ENCODE data around the gene AGFG1.
A peak's percentile ranks its signal among the peaks of the same experiment; 100 is the strongest.

Gene AGFG1, protein sequence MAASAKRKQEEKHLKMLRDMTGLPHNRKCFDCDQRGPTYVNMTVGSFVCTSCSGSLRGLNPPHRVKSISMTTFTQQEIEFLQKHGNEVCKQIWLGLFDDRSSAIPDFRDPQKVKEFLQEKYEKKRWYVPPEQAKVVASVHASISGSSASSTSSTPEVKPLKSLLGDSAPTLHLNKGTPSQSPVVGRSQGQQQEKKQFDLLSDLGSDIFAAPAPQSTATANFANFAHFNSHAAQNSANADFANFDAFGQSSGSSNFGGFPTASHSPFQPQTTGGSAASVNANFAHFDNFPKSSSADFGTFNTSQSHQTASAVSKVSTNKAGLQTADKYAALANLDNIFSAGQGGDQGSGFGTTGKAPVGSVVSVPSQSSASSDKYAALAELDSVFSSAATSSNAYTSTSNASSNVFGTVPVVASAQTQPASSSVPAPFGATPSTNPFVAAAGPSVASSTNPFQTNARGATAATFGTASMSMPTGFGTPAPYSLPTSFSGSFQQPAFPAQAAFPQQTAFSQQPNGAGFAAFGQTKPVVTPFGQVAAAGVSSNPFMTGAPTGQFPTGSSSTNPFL

DNA sequence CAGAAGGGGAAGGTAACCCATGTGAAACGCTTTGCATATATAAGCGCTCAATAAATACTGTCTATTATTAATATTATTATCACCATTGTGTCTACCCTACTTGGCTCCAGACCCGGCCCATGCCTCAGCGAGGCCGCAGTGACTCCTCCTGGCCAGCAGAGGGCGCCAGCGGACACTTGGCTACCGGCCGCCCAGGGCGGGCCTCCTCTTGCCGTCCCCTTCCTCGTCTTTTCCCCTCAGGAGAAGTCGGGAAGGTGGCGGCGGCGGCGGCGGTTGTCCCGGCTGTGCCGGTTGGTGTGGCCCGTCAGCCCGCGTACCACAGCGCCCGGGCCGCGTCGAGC lies at the start of gene AGFG1:
AGFG1 (plus strand) TSS at position 233 of the 341 bp plus-strand sequence. CDS start 266 bp downstream, outside the sequence.
- peak; percentile 51 for DNase-seq (ENCODE audit: low read depth)

DNA sequence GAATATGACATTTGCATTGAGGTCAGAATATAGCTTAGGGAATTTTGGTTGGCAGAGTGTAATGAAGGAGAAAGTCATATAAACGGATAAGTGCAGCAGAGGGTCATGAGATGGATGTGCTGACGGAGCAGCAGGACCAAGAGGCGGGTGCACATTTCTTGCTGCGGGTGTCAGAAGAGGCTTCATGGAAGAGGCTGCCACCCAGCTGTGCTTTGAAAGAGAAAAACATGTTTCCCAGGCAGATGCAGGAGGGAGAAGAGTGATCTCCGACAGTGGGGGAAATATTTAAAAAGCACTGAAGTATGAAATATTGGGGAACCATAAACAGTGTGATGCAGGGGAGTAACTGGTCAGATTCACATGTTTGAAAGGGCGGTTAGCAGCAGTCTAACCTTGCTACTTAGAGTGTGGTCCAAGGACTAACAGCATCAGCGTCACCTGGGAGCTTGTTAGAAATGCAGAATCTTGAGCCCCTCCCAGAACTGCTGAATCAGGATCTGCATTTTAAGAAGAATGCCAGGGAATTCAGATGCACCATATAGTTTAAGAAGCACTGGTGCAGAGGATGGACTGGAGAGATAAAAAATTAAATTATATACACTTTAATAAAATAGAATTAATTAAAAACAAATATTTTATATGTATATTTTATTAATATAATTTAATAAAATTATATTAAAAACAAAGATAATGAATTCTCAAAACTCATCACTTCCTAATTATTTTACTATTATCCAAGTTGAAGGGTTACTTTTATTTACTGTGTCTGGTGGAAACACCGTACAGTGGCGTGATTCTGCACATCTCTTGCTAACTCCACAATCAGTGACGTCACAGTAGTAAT lies 48.1 kb upstream of the AGFG1 start:
- no peak for DNase-seq (ENCODE audit: low read depth)

DNA sequence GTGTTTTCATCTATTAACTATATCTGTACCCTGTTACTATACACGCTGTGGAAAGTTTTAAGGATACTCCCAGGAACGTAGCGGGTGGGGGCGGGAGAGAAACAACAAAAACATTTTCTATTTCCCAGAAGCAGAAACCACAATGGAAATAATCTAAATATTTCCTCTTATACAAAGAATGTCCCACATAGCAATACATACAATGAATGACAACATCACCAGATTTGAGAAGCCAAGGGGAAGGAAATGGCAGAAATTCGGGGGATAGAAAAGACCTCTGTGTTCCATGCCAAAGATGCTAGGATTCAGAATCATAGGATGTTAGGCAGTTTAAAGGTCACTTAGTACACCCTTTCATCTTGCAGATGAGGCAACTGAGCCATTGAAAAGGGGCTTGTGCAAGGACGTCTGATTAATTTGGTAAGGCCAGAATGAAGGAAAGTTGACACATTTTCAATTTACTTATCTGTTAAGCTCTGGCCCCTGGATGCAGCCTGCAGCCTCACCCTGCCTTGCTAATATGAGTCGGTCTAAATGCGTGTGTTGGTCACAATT lies 43.1 kb upstream of the AGFG1 start:
- no peak for DNase-seq (ENCODE audit: low read depth)

DNA sequence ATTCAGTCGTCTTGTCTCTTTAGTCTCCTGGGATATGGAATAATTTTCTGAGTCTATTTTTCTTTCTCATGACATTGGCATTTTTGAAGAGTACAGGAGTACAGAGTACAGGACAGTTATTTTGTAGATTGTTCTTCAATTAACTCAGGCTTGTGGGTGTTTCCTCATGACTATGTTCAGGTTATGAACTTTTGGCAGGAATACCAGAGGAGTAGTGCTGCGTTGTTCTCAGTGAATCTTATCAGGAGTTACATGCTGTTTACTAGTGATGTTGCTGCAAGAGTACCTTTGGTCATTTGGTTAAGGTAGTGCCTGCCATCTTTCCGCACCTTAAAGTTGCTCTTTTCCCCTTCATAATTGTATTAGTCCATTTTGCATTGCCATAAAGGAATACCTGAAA lies 41.3 kb upstream of the AGFG1 start:
- DNase-seq (ENCODE audit: low read depth): no peak

DNA sequence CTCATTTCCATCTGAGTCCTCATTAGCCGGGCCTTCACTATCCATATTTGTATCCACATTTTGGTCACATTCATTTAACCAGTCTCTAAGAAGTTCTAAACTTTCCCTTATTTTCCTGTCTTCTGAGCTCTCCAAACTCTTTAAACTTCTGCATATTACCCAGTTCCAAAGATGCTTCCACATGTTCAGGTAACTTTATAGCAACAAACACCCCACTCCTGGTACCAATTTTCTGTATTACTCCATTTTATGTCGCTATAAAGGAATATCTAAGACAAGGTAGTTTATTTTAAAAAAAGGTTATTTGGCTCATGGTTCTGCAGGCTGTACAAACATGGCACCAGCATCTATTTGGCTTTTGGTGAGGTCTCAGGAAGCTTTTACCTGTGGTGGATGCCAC lies 38.8 kb upstream of the AGFG1 start:
- DNase-seq (ENCODE audit: low read depth): no peak

DNA sequence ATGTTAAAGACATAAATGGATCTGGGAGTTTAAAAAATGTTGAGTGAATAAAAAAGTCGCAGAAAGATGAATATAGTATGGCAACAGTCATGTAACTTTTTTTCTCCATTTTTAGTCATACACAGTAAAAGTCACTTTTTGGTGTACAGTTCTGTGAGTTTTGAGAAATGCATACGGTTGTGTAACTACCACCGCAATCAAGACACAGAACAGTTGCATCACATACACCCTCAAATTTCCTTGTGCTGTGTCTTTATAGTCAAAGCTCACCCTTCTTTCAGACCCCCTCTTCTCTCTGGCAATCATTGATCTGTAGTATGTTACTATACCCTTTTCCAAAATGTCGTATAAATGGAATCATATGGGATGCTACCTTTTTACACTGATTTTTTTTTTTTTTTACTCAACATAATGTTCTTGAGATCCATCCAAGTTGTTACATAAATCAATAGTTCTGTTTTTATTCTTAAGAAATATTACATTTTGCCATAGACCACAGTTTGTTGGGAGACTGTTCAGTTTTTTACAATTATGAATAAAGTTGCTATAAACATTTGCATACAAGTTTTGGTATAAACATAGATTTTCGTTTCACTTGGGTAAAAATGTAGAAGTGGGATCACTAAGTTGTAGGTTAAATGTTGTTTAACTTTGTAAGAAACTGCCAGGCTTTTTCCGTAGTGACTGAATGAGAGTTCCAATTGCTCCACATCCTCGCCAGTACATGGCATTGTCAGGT lies 35.4 kb upstream of the AGFG1 start:
- DNase-seq (ENCODE audit: low read depth): no peak

DNA sequence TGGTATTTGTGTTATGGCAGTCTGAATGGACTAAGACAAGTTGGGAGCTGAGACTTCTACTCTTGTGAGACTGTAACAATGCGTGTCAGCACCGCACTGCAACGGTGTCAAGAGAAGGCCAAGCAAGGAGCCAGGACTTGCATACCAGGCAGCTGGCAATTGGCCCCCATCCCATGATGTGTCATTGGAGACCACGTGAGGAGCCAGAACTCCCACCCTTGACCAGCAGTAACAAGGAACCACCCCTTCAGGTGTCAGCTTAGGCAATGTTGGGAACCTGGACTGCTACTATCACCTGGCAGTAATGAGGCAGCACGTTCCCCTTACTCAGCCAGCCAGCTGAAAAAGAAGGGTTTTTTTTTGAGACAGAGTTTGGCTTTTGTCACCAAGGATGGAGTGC lies 32.7 kb upstream of the AGFG1 start:
- DNase-seq (ENCODE audit: low read depth): no peak

DNA sequence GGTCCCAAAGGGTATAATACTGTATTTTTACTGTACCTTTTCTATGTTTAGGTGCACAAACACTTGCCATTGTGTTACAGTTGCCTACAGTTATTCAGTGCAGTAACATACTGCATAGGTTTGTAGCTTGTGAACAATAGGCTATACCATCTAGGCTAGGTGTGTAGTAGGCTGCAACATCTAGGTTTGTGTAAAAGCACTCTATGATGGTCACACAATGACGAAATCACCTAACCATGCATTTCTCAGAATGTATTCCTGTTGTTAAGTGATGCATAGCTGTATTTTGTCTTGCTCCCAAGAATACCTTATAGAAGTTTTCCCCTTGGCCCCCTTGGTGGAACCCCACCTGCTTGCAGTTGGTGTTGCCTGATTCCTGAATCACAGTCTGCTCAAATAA lies 29.3 kb upstream of the AGFG1 start:
- DNase-seq (ENCODE audit: low read depth): no peak

DNA sequence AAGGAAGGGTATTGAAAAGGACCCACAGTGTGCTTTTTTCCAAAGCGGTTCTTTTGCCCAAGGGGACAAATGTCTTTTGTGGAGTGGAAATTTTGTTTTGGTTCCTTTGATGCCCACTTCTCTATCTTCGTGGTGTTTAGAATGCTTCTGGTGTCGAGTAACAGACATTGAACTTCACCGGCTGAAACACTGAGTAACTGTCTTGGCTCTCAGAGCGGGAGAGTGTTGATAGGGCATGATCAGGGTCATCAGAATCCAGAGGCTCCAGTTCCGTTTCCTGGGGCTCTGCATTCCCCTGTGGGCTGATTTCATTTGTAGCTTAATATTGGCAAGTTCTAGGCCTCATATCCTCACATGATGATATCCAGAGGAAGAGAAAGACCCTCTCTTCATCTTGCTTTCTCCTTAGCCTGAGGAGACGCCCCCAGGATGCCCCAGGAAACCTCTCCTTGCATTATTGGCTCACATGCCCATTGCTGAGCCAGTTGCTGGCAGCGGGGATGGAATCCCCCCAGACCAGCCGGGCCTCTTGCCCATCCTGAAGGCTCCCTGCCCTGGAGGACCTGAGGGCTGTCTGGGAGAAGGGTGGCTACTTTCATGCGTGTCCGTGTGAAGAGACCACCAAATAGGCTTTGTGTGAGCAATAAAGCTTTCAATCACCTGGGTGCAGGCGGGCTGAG lies 27.9 kb upstream of the AGFG1 start:
- DNase-seq (ENCODE audit: low read depth): no peak

DNA sequence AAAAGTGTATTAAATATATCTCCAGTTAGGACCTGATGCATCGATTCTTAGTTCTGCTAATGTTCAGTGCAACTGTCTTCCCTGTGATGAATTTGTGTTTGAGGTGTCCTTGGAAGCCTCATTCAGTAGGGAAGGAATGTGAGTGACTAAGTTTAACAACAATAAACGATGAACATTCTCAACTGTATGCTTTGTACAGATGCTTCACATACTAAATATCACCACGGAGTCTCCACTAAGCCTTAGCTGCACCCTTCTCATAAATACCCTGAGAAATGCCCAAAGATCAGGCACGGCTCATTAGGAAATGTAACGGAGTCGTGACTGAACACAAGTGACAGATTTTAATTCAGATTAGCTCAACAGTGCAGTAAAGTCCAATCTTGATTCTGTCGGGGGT lies 24.4 kb upstream of the AGFG1 start:
- DNase-seq (ENCODE audit: low read depth): no peak

DNA sequence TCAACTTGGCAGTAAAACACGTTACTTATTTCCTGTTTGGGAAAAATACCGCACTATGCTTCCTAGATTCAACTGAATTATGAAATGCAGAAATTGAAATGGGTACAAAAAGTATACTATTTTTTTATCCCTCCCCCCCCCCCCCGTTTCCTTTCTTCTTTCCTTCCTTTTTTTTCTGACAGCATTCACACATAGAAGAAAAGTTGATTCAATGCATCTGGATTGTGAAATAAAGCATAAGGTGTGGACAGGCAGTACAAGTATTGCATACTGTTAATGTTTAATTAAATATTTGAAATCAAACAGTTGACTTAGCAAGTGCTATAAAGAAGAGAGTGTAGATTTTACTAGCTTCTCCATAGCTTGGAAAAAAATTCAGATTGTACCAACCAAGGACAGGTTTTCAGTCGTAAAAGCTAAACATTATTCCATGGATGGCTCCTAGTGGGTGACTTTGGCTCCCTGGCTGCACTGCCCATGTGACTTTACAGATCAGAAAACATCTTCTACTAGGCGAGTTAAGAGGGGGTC lies 21.6 kb upstream of the AGFG1 start:
- DNase-seq (ENCODE audit: low read depth): no peak

DNA sequence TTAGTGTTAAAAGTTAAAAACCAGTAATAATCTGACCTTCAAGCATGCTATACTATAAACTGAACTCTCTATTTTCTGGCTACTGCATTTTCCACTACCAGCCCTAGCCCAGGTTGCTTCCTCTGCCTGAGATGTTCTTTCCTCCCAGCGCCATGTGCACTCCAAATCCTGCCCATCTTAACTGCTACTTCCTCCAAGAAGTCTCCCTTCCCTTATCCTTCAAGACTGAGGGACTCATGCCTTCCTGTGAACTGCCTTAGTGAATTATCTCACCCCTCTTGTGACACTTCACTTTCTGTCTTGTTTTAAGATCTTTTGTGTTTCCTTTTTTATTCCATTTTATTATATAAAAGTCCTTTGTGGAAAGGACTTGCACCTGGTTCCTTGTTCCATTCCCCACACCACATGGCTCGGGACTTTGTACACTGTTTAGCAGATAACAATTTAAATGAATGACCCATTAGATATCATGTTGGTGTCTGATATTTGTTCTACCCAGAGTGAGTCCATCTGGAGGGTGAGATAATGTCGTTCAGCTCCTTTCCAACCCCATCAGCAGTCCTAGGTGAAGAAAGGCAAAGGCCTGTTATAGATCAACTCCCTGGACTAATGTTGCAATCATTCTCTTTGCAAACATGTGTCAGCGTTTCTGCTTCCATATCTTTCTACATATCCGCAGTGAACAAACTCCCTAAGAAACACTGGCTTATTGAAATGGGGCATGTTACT lies 20.9 kb upstream of the AGFG1 start:
- DNase-seq (ENCODE audit: low read depth): no peak

DNA sequence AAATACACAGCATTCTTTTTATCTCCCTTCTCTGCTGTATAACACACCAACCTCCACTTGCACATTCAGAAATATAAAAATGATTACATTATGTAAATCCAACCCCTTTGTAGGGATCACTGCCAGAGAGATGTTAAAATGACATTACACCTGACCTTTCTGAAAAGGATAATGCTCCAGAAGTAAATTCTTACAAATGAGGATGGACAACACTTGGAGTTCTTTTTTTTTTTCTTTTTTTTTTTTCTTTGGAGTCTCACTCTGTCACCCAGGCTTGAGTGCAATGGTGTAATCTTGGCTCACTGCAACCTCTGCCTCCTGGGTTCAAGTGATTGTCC lies 20.3 kb upstream of the AGFG1 start:
- no peak for DNase-seq (ENCODE audit: low read depth)

DNA sequence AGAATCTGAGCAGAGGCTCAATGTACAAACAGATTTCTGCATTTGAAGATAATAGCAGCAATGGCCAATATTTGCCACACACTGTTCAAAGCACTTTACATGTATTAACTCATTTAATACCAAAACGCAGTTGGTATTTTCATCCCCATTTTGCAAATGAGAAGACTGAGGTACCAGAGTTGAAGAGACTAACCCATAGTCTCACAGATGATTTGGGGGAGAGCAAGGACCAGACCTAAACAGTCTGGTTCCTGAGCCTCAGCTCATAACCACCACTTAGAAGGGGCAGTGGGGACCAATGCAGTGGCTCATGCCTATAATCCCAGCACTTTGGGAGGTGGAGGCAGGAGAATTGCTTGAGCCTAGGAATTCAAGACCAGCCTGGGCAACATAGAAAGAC lies 18.1 kb upstream of the AGFG1 start:
- no peak for DNase-seq (ENCODE audit: low read depth)

DNA sequence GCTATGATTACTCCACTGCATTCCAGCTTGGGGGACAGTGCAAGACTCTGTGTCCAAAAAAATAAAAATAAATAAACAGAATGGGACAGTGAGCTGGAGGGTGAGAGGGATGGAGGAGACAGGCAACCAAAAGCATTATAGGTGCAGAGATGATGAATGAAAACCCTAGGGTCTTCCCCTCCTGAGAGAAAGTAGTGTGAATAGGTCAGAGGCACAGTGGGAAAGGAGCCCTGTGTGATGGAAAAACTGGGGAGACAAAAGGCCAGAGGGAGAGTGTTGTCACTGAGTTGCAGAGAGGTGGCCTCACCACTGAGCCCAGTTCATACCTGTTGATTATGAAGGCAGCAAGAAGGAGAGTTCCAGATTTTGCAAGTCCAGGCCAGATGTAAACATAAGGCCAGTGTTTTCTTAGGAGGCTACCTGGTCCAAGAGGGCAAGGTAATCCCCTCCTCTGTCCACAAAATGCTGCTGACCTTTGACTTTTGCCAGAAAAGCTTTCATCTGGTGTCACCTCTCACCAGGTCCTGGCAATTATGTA lies 17.6 kb upstream of the AGFG1 start:
- no peak for DNase-seq (ENCODE audit: low read depth)

DNA sequence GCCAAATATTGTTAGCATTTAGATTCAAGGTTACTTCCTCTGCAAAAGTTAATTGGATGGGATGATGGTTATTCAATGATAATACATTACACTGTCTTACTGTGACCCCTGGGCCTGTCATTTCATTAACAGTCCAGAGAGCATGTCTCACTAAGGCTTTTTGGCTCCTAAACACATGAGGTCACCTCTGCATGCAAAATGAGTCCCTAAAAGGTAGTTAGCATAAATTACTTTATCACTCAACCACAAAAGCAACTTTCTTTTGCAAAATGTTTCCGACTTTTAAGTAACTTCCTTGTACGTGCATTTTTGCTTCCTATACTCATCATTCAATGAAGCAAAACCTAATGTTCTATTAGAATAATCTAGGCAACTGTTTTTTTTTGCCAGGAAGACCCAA lies 16.8 kb upstream of the AGFG1 start:
- no peak for DNase-seq (ENCODE audit: low read depth)

DNA sequence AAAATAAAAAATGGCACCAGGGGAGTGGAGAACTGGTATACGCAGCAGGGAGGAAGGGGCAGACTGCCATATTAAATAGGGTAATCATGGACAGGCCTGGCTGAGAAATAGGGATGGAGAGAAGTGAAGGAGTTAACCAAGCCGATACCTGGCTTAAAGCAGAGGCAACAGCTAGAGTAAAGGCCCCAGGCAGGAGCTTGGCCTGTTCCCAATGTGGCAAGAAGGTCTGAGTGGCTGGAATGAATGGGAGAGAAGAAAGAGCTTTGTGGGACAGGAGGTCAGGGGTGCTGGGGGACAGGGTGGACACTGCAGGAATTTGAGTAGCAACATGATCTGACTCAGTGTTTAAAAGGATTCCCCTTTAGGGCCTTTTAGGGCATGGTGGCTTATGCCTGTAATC lies 15.9 kb upstream of the AGFG1 start:
- no peak for DNase-seq (ENCODE audit: low read depth)

DNA sequence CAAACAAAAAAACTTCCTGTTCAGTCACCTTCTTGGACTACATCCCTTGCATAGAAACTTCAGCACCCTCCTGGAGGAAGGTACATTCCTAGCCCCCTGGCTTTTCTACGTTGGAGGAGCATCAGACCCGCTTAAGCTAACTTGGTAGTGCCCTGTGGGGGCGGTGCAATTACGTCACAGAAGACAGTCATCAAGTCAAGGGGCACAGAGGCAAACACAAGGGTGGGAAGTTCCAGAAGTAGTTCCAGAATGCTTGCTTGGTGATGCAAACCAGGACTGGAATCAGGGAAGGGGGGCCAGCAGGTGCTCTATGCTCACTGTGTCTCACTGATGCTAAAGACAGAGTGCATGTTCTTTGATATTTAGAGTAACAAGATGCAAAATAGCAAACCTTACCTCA lies 15.2 kb upstream of the AGFG1 start:
- no peak for DNase-seq (ENCODE audit: low read depth)

DNA sequence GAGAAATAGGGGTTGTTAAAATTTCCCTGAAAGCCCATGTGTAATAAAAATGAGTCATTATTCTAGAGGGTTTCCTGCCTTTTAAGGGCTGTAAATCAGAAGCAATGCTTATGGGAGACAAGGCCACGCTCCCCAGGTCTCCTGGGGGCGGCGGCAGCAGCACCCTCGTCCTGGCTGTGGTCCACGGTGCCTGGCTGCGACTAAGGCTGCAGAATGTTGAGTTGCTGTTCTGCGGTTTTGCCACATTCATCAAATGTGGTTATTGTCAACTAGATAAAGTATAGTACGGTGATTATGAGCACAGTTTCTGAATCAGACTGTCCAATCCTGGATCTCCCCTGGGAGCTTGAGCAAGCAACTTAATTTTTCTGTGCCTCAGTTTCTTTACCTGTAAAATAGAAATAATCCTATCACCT lies 11.9 kb upstream of the AGFG1 start:
- DNase-seq (ENCODE audit: low read depth): no peak

DNA sequence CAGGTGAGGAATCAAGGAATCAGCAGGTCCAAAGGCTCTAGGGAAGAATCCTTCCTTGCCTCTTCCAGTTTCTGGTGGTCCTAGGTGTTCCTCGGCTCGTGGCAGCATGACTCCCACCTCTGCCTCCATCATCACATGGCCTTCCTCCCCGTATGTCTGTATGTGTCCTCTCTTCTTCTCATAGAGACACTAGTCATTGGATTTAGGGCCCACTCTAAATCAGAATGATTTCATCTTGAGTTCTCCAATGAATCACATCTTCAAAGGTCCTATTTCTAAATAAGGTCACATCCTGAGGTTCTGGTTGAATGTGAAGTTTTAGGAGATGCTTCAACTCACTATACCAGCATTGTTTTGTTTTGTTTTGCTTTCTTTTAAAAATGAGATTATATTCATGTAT lies 11.1 kb upstream of the AGFG1 start:
- DNase-seq (ENCODE audit: low read depth): no peak

All from fibroblast of the conjunctiva (primary cell).